SU-DHL-6 (cell line): ENCODE measurements around the gene FXYD5.

Experiments used
- H2AFZ ChIP-seq: fragments of 200-600 bp; sonication (generic); 2 replicates; pipeline ENCODE4 v1.6.1; 2014; ENCODE audit warnings: low read depth, mild to moderate bottlenecking, moderate library complexity, mixed read lengths, antibody characterized with exemption, low read length; ENCODE audit not compliant: severe bottlenecking
- H3F3A ChIP-seq: fragments of 200-600 bp; shearing (Covaris generic); 2 replicates; pipeline ENCODE4 v1.6.0; 2016; ENCODE audit warnings: antibody characterized with exemption, mild to moderate bottlenecking; ENCODE audit not compliant: insufficient read depth
- H3K27ac ChIP-seq: fragments of 200-600 bp; sonication (generic); 2 replicates; pipeline ENCODE4 v1.5.1; 2016; ENCODE audit warnings: low read depth, mild to moderate bottlenecking, low read length, moderate library complexity, mixed read lengths
- H3K27me3 ChIP-seq: fragments of 200-600 bp; sonication (generic), shearing (Covaris generic); 2 replicates; pipeline ENCODE4 v1.6.0; 2014; ENCODE audit warnings: mild to moderate bottlenecking, low read length
- H3K36me3 ChIP-seq: fragments of 200-600 bp; sonication (generic); 2 replicates; pipeline ENCODE4 v1.6.1; 2014; ENCODE audit warnings: mild to moderate bottlenecking, low read length, mixed read lengths
- H3K4me2 ChIP-seq: fragments of 300-600, 200-600 bp; shearing (Covaris generic), sonication (generic); 2 replicates; pipeline ENCODE4 v1.6.0; 2014; ENCODE audit warnings: low read length, low read depth, mild to moderate bottlenecking; ENCODE audit not compliant: poor library complexity, severe bottlenecking
- H3K4me3 ChIP-seq: fragments of 200-600 bp; sonication (generic); 2 replicates; pipeline ENCODE4 v1.5.1; 2014; ENCODE audit warnings: antibody characterized with exemption, low read length, mild to moderate bottlenecking, mixed read lengths; ENCODE audit not compliant: insufficient read depth, poor library complexity, severe bottlenecking
- H3K79me2 ChIP-seq: fragments of 200-600 bp; sonication (generic); 2 replicates; pipeline ENCODE4 v1.6.1; 2014; ENCODE audit warnings: mild to moderate bottlenecking, low read length, moderate library complexity; ENCODE audit not compliant: insufficient read depth
- H3K9ac ChIP-seq: fragments of 200-600 bp; sonication (generic); 2 replicates; pipeline ENCODE4 v1.7.0; 2014; ENCODE audit warnings: mild to moderate bottlenecking, low read length
- H3K9me2 ChIP-seq: fragments of 200-600 bp; sonication (generic); replicated peaks from 2 replicates; pipeline ENCODE4 v1.6.1; 2014; ENCODE audit warnings: low read length; ENCODE audit not compliant: insufficient read depth
- H3K9me3 ChIP-seq: fragments of 200-600 bp; sonication (generic); 2 replicates; pipeline ENCODE4 v1.6.1; 2014; ENCODE audit warnings: low read length, mixed read lengths; ENCODE audit not compliant: insufficient read depth
- H4K20me1 ChIP-seq: fragments of 200-600 bp; sonication (generic); 2 replicates; pipeline ENCODE4 v1.6.1; 2014; ENCODE audit warnings: low read depth, mild to moderate bottlenecking, antibody characterized with exemption, low read length, moderate library complexity, mixed read lengths
- CTCF ChIP-seq: fragments of 200-600 bp; sonication (generic); IDR thresholded peaks from one replicate; pipeline ENCODE4 v1.5.1; 2017; ENCODE audit warnings: antibody characterized with exemption, mild to moderate bottlenecking, low read length, moderate library complexity; ENCODE audit not compliant: insufficient read depth, poor library complexity, severe bottlenecking
- EZH2phosphoT487 ChIP-seq: fragments of 200-600 bp; sonication (generic), shearing (Covaris generic); conservative IDR thresholded peaks from 2 replicates; pipeline ENCODE4 v1.6.1; 2018; ENCODE audit warnings: mild to moderate bottlenecking, antibody characterized with exemption, low read length, moderate library complexity, mixed read lengths

The FXYD5 gene

GRCh38 chr19:35159606-35160005, 5.1 kb downstream of the FXYD5 start:
- no peak for TF ChIP-seq CTCF
- no peak for TF ChIP-seq EZH2phosphoT487
- no peak overlapping the region for H2AFZ ChIP-seq
- H3K4me2 ChIP-seq, result no peak overlapping the region
- H3K79me2 ChIP-seq, result peaks cover 29% of the 10 kb centered on the region
- H3K9me3 ChIP-seq, result peaks cover 6% of the 10 kb centered on the region; the same call in 1 of the 2 replicates
- no peaks in the 10 kb centered on the region for H3F3A ChIP-seq
- H3K27ac ChIP-seq, result no peak overlapping the region
- H3K27me3 ChIP-seq, result no peaks in the 10 kb centered on the region
- no peaks in the 10 kb centered on the region for H4K20me1 ChIP-seq
- peaks cover 36% of the 10 kb centered on the region for H3K36me3 ChIP-seq
- H3K9ac ChIP-seq, result no peak overlapping the region
- no peaks in the 10 kb centered on the region for H3K9me2 ChIP-seq
- no peak overlapping the region for H3K4me3 ChIP-seq

- no peaks in the 10 kb centered on the region for H4K20me1 ChIP-seq
- H3K79me2 ChIP-seq, result peaks cover 17% of the 10 kb centered on the region
- no peak overlapping the region for H3K4me2 ChIP-seq
- H3F3A ChIP-seq, result no peaks in the 10 kb centered on the region
- no peak overlapping the region for H2AFZ ChIP-seq
- TF ChIP-seq CTCF, result no peak
- TF ChIP-seq EZH2phosphoT487, result no peak
- H3K9ac ChIP-seq, result no peak overlapping the region
- H3K36me3 ChIP-seq, result peaks cover 48% of the 10 kb centered on the region
- H3K4me3 ChIP-seq, result no peak overlapping the region
- peaks cover 6% of the 10 kb centered on the region; the same call in 1 of the 2 replicates for H3K9me3 ChIP-seq
- H3K27me3 ChIP-seq, result no peaks in the 10 kb centered on the region
- H3K9me2 ChIP-seq, result no peaks in the 10 kb centered on the region
- H3K27ac ChIP-seq, result no peak overlapping the region
Measured at GRCh38 chr19:35160629-35161433, 6.3 kb downstream of the FXYD5 start.

GRCh38 chr19:35161434-35161743, 6.9 kb downstream of the FXYD5 start:
- peaks cover 11% of the 10 kb centered on the region for H3K79me2 ChIP-seq
- no peak for TF ChIP-seq CTCF
- TF ChIP-seq EZH2phosphoT487, result no peak
- H2AFZ ChIP-seq, result no peak overlapping the region
- no peaks in the 10 kb centered on the region for H3K27me3 ChIP-seq
- peaks cover 54% of the 10 kb centered on the region for H3K36me3 ChIP-seq
- H3K9me2 ChIP-seq, result no peaks in the 10 kb centered on the region
- no peak overlapping the region for H3K4me2 ChIP-seq
- H3K27ac ChIP-seq, result no peak overlapping the region
- H3K9me3 ChIP-seq, result peaks cover 6% of the 10 kb centered on the region; the same call in 1 of the 2 replicates
- no peaks in the 10 kb centered on the region for H3F3A ChIP-seq
- no peaks in the 10 kb centered on the region for H4K20me1 ChIP-seq
- no peak overlapping the region for H3K9ac ChIP-seq
- no peak overlapping the region for H3K4me3 ChIP-seq
